ENCODE data around the gene C17orf78.

The C17orf78 gene

GRCh38 chr17:37360632-37361031 is 15.2 kb upstream of the C17orf78 start:
- peaks cover 21% of the 10 kb centered on the region for H3K4me1 ChIP-seq
- DNase-seq (ENCODE audit: low spot score in 2 of 2), result no peak
- H3K27me3 ChIP-seq (ENCODE audit: low read depth), result no peaks in the 10 kb centered on the region
- no peaks in the 10 kb centered on the region for H3K9me3 ChIP-seq
- no peak overlapping the region for H3K4me3 ChIP-seq
- H3K36me3 ChIP-seq (replicated peaks), result no peaks in the 10 kb centered on the region; the same call in none of the 2 replicates
- in situ Hi-C loops (cut with MboI; ENCODE audit: low sequenced_read_pairs), result loop anchor here (25.0 kb wide), 1 partner anchor 748 kb away; the partner anchor contains the start of gene MRM1

DNA sequence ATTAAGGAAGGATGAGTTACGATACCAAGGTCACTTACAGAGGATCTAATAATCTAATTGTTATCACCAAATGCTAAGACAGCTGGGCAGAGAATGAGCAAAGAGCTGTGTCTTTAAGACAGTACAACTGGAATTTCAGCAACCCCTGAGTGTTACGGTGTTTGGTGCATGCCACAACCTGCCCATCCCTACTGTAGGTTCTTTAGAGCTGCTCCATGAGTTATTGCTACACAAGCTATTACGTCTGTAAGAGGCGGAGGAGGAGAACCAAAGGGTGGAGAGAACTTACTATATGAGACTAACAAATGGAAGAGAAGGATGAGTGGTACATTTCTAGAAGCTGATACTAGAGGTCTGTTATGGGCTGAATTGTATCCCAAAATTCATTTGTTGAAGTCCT is 14.2 kb upstream of the C17orf78 start:
- no peak for DNase-seq (ENCODE audit: low spot score in 2 of 2)
- Histone ChIP-seq H3K4me3 (no peak overlapping the region), H3K27me3 (ENCODE audit: low read depth) (no peaks in the 10 kb centered on the region), H3K36me3 (replicated peaks) (no peaks in the 10 kb centered on the region; the same call in none of the 2 replicates), H3K4me1 (peaks cover 17% of the 10 kb centered on the region), H3K9me3 (no peaks in the 10 kb centered on the region)
- in situ Hi-C loops (cut with MboI; ENCODE audit: low sequenced_read_pairs), result loop anchor here (25.0 kb wide), 1 partner anchor 749 kb away; the partner anchor contains the start of gene MRM1

GRCh38 chr17:37365589-37365988 is 10.2 kb upstream of the C17orf78 start:
- no peaks in the 10 kb centered on the region for H3K36me3 ChIP-seq (replicated peaks)
- no peaks in the 10 kb centered on the region for H3K4me1 ChIP-seq
- H3K4me3 ChIP-seq, result no peak overlapping the region
- in situ Hi-C loops (cut with MboI; ENCODE audit: low sequenced_read_pairs), result loop anchor here (25.0 kb wide), 1 partner anchor 753 kb away; the partner anchor contains the start of gene MRM1
- no peak for DNase-seq (ENCODE audit: low spot score in 2 of 2)
- no peaks in the 10 kb centered on the region for H3K27me3 ChIP-seq (ENCODE audit: low read depth)
- H3K9me3 ChIP-seq, result no peaks in the 10 kb centered on the region

- DNase-seq (ENCODE audit: low spot score in 2 of 2), result no peak
- H3K36me3 ChIP-seq (replicated peaks), result no peaks in the 10 kb centered on the region
- H3K4me3 ChIP-seq, result no peak overlapping the region
- in situ Hi-C loops (cut with MboI; ENCODE audit: low sequenced_read_pairs), result loop anchor here (25.0 kb wide), 1 partner anchor 756 kb away; the partner anchor contains the start of gene MRM1
- no peaks in the 10 kb centered on the region for H3K27me3 ChIP-seq (ENCODE audit: low read depth)
- H3K9me3 ChIP-seq, result no peaks in the 10 kb centered on the region
- H3K4me1 ChIP-seq, result no peaks in the 10 kb centered on the region; the same call in 1 of the 2 replicates
These were observed 7.2 kb upstream of the C17orf78 start for GRCh38 chr17:37368577-37368976.

DNA sequence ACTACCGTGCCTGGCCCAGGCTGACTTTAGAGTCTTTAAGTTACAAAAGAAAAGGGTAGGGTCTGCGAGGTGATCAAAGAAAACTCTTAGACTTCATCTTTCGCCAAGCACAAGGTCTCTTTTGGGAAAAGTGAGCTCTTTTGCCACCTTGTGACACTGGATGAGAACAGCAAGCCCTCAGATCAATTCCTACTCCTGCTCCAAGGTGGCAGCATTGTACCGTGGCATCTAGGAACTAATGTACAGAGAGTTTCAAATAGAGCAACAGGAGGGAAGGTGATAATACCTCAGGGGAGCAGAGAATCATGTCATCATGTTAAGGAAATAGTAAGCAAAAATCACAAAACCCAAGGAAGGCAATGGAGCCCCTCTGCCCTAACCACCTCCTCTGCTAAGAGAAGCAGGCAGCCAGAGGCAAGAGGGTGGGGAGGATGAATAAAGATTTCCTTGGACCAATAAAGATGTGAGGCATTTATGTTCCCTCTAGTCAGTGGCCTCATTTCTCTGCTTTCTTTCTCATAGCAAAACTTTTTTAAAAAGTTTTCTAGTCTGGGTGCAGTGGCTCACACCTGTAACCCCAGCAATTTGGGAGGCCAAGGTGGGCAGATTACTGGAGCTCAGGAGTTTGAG is 2.1 kb upstream of the C17orf78 start:
- Histone ChIP-seq H3K27me3 (ENCODE audit: low read depth) (no peaks in the 10 kb centered on the region), H3K4me3 (no peak overlapping the region), H3K36me3 (replicated peaks) (no peaks in the 10 kb centered on the region), H3K9me3 (no peaks in the 10 kb centered on the region), H3K4me1 (no peaks in the 10 kb centered on the region; the same call in 1 of the 2 replicates)
- DNase-seq (ENCODE audit: low spot score in 2 of 2), result peak; percentile 81 to 86
- in situ Hi-C loops (cut with MboI; ENCODE audit: low sequenced_read_pairs), result loop anchor here (25.0 kb wide), 1 partner anchor 761 kb away; the partner anchor contains the start of gene MRM1

DNA sequence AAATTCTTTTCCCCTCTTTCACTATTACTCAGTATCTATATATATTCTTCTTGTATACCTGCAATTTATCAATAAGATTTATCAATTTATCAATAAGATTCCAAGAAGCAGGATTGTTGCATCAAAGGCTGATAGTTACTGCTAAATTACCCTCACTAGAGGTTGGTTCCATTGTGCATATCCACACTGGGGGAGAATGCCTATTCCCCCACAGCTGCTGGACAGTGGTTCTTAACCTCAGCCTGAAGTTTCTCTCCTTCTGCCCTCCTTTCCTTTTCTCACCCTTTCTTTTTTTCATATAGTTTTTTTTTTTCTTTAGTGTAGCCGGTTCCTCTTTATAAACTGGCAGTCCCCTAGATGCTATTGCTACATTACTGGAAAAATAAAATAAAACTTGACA is 6.3 kb downstream of the C17orf78 start:
- no peaks in the 10 kb centered on the region for H3K4me1 ChIP-seq
- no peaks in the 10 kb centered on the region for H3K9me3 ChIP-seq
- H3K4me3 ChIP-seq, result no peak overlapping the region
- H3K36me3 ChIP-seq (replicated peaks), result no peaks in the 10 kb centered on the region
- H3K27me3 ChIP-seq (ENCODE audit: low read depth), result 0 out of 2 replicates have a peak, but pooled peaks cover 3% of the 10 kb centered on the region
- in situ Hi-C loops (cut with MboI; ENCODE audit: low sequenced_read_pairs), result no loop called here
- no peak for DNase-seq (ENCODE audit: low spot score in 2 of 2)

GRCh38 chr17:37384560-37385149 is 8.9 kb downstream of the C17orf78 start:
- no peak for DNase-seq (ENCODE audit: low spot score in 2 of 2)
- H3K9me3 ChIP-seq, result no peaks in the 10 kb centered on the region
- H3K4me1 ChIP-seq, result no peaks in the 10 kb centered on the region
- in situ Hi-C loops (cut with MboI; ENCODE audit: low sequenced_read_pairs), result no loop called here
- H3K36me3 ChIP-seq (replicated peaks), result no peaks in the 10 kb centered on the region
- no peak overlapping the region for H3K4me3 ChIP-seq
- H3K27me3 ChIP-seq (ENCODE audit: low read depth), result 0 out of 2 replicates have a peak, but pooled peaks cover 3% of the 10 kb centered on the region

DNA sequence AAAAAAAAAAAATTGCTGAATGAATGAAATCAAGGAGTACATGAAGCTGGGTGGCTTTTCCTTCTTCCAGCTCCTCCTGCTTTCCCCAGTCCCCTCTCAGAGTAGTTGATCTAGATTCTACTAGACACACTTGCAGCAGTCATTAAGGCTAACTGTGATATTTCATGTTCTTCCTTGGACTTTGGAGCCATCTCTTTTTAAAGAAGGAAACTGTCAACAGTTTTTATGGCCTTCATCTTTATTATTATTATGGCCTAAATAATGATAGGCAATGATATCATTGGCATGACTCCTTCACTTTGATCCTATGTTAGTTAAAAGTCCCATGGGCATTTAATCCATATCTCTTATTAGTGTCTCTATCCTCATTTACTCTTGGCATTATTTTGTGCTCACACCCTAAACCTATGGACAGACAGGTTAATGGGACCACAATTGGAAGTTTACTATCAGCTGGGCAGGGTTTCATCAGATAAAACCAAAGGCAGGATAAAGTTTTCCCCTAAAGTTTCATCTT is 9.7 kb downstream of the C17orf78 start:
- no peaks in the 10 kb centered on the region for H3K9me3 ChIP-seq
- DNase-seq (ENCODE audit: low spot score in 2 of 2), result no peak
- H3K27me3 ChIP-seq (ENCODE audit: low read depth), result 0 out of 2 replicates have a peak, but pooled peaks cover 3% of the 10 kb centered on the region
- in situ Hi-C loops (cut with MboI; ENCODE audit: low sequenced_read_pairs), result no loop called here
- no peaks in the 10 kb centered on the region for H3K4me1 ChIP-seq
- no peaks in the 10 kb centered on the region for H3K36me3 ChIP-seq (replicated peaks)
- H3K4me3 ChIP-seq, result no peak overlapping the region

DNA sequence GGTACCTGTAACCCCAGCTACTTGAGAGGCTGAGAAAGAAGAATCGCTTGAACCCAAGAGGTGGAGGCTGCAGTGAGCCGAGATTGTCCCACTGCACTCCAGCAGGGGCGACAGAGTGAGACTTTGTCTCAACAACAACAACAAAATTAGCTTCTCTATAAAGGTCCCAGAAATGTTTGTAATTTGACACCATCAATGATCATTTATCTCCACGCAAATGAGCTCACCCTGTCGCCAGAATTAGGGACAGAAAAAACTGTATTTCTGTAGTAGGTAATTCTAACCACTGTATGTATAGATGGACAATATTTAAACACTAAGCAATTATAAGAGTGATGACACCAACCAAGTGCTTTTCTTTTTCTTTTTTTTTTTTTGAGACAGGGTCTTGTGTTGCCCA is 10.7 kb downstream of the C17orf78 start:
- H3K4me1 ChIP-seq, result no peaks in the 10 kb centered on the region
- H3K9me3 ChIP-seq, result no peaks in the 10 kb centered on the region
- in situ Hi-C loops (cut with MboI; ENCODE audit: low sequenced_read_pairs), result no loop called here
- H3K27me3 ChIP-seq (ENCODE audit: low read depth), result 0 out of 2 replicates have a peak, but pooled peaks cover 3% of the 10 kb centered on the region
- DNase-seq (ENCODE audit: low spot score in 2 of 2), result no peak
- H3K4me3 ChIP-seq, result no peak overlapping the region
- no peaks in the 10 kb centered on the region for H3K36me3 ChIP-seq (replicated peaks)

- H3K27me3 ChIP-seq (ENCODE audit: low read depth), result 0 out of 2 replicates have a peak, but pooled peaks cover 3% of the 10 kb centered on the region
- H3K4me1 ChIP-seq, result no peaks in the 10 kb centered on the region; the same call in 1 of the 2 replicates
- no peaks in the 10 kb centered on the region for H3K36me3 ChIP-seq (replicated peaks)
- in situ Hi-C loops (cut with MboI; ENCODE audit: low sequenced_read_pairs), result no loop called here
- no peaks in the 10 kb centered on the region for H3K9me3 ChIP-seq
- no peak for DNase-seq (ENCODE audit: low spot score in 2 of 2)
- no peak overlapping the region for H3K4me3 ChIP-seq
These were observed 12.5 kb downstream of the C17orf78 start for GRCh38 chr17:37388266-37388665.

- no peak overlapping the region for H3K4me3 ChIP-seq
- H3K27me3 ChIP-seq (ENCODE audit: low read depth), result 0 out of 2 replicates have a peak, but pooled peaks cover 1% of the 10 kb centered on the region
- no peaks in the 10 kb centered on the region for H3K9me3 ChIP-seq
- no peaks in the 10 kb centered on the region for H3K36me3 ChIP-seq (replicated peaks)
- in situ Hi-C loops (cut with MboI; ENCODE audit: low sequenced_read_pairs), result no loop called here
- DNase-seq (ENCODE audit: low spot score in 2 of 2), result no peak
- H3K4me1 ChIP-seq, result no peaks in the 10 kb centered on the region; the same call in 1 of the 2 replicates
These were observed 13.4 kb downstream of the C17orf78 start for GRCh38 chr17:37389160-37389559.

DNA sequence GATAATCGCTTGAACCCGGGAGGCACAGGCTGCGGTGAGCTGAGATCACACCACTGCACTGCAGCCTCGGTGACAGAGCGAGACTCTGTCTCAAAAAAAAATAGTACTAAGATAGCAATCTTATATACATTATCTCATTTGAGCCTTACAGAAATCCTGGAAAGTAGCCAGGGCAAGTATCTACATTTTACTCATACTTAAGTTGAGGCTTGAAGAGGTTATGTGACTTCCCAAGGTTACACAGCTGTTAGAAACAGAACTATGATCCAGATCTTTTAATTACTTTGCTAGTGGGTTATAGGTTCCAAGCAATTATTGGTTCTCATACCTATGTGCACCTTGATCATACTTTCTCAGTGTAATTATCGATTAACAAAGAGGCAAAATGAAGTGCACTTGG is 15.4 kb downstream of the C17orf78 start:
- no peak overlapping the region for H3K4me3 ChIP-seq
- no peaks in the 10 kb centered on the region for H3K36me3 ChIP-seq (replicated peaks)
- H3K9me3 ChIP-seq, result no peaks in the 10 kb centered on the region
- no peaks in the 10 kb centered on the region for H3K27me3 ChIP-seq (ENCODE audit: low read depth)
- DNase-seq (ENCODE audit: low spot score in 2 of 2), result no peak
- in situ Hi-C loops (cut with MboI; ENCODE audit: low sequenced_read_pairs), result no loop called here
- H3K4me1 ChIP-seq, result no peaks in the 10 kb centered on the region; the same call in 1 of the 2 replicates

DNA sequence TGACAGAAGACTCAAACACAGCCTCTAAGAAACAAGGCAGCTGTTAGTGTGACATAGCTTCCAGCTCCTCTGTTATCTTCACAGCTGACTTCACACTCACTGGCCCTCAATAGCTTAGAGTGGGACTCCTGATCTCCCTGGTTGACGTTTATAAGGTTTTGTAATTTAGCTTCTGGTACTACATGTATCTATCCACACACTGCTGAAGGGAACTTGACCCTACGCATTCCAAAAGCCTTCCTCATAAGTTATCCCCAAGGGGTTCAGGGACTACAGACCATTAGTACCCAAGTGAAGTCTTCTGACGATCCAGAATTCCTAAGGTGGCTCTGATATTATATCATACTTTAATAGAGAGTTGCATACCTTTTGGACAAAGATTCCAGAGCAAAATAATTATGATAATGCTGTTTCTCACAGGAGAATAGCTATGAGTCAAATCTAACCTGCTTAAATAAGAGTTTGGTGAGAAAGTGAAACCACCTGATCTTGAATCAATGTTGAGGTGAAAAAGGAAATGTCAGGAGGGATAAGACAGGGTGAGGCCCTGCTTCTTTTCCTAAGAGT is 16.3 kb downstream of the C17orf78 start:
- Histone ChIP-seq H3K36me3 (replicated peaks) (no peaks in the 10 kb centered on the region), H3K4me1 (no peaks in the 10 kb centered on the region; the same call in 1 of the 2 replicates), H3K27me3 (ENCODE audit: low read depth) (no peaks in the 10 kb centered on the region), H3K4me3 (no peak overlapping the region), H3K9me3 (no peaks in the 10 kb centered on the region)
- DNase-seq (ENCODE audit: low spot score in 2 of 2), result no peak
- in situ Hi-C loops (cut with MboI; ENCODE audit: low sequenced_read_pairs), result no loop called here

DNA sequence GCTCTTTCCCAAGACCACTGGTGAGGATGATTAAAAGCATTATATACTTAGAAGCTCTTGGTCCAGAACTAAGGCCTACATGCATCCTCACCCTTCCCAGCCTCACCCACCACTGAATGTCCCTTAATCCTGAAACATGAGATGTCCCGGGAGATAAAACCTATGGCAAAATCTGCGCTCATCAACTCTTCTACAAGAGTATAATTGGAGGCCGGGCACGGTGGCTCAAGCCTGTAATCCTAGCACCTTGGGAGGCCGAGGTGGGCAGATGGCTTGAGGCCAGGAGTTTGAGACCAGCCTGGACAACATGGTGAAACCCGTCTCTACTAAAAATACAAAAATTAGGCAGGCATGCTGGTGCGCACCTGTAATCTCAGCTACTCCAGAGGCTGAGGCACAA is 17.6 kb downstream of the C17orf78 start:
- no peak for DNase-seq (ENCODE audit: low spot score in 2 of 2)
- in situ Hi-C loops (cut with MboI; ENCODE audit: low sequenced_read_pairs), result no loop called here
- Histone ChIP-seq H3K36me3 (replicated peaks) (no peaks in the 10 kb centered on the region), H3K4me3 (no peak overlapping the region), H3K4me1 (peaks cover 3% of the 10 kb centered on the region; the same call in 1 of the 2 replicates), H3K9me3 (no peaks in the 10 kb centered on the region), H3K27me3 (ENCODE audit: low read depth) (no peaks in the 10 kb centered on the region)

All from HAP-1 (cell line).